Superior temporal gyrus (tissue), 1 donor: ENCODE measurements around the gene NGF.

Experiments
- DNase-seq: peaks from one replicate; pipeline ENCODE4 v3.0.0-alpha.2; 2016; ENCODE audit errors: extremely low spot score

Gene NGF

GRCh38 chr1:115281143-115281542 is 56.9 kb downstream of the NGF start:
- no peak for DNase-seq

GRCh38 chr1:115280064-115280463 is 58.0 kb downstream of the NGF start:
- DNase-seq = no peak

- DNase-seq = no peak
These were observed 59.8 kb downstream of the NGF start for GRCh38 chr1:115278211-115278610.

- no peak for DNase-seq
These were observed 60.8 kb downstream of the NGF start for GRCh38 chr1:115277276-115277675.

- DNase-seq = no peak
These were observed 62.8 kb downstream of the NGF start for GRCh38 chr1:115275216-115275615.

GRCh38 chr1:115274467-115274866 is 63.6 kb downstream of the NGF start:
- DNase-seq = no peak

GRCh38 chr1:115266729-115267421 is 71.2 kb downstream of the NGF start:
- DNase-seq = no peak

GRCh38 chr1:115265099-115265498 is 73.0 kb downstream of the NGF start:
- no peak for DNase-seq

GRCh38 chr1:115262886-115263285 is 75.2 kb downstream of the NGF start:
- no peak for DNase-seq

- DNase-seq = no peak
These were observed 76.6 kb downstream of the NGF start for GRCh38 chr1:115261496-115261895.

- no peak for DNase-seq
These were observed 79.7 kb downstream of the NGF start for GRCh38 chr1:115258302-115258866.

GRCh38 chr1:115257591-115257990 is 80.5 kb downstream of the NGF start:
- DNase-seq = no peak

- DNase-seq = no peak
These were observed 82.9 kb downstream of the NGF start for GRCh38 chr1:115255154-115255553.

- DNase-seq = no peak
These were observed 85.5 kb downstream of the NGF start for GRCh38 chr1:115252585-115252984.

GRCh38 chr1:115251856-115252255 is 86.2 kb downstream of the NGF start:
- DNase-seq = no peak

- DNase-seq = no peak
These were observed 86.7 kb downstream of the NGF start for GRCh38 chr1:115251340-115251748.

GRCh38 chr1:115246526-115246925 is 91.5 kb downstream of the NGF start:
- DNase-seq = no peak

- no peak for DNase-seq
These were observed 92.8 kb downstream of the NGF start for GRCh38 chr1:115245227-115245626.

GRCh38 chr1:115242543-115242942 is 95.5 kb downstream of the NGF start:
- DNase-seq = no peak

GRCh38 chr1:115241309-115241708 is 96.7 kb downstream of the NGF start:
- no peak for DNase-seq

GRCh38 chr1:115240297-115240696 is 97.8 kb downstream of the NGF start:
- no peak for DNase-seq

- DNase-seq = no peak
These were observed 98.6 kb downstream of the NGF start for GRCh38 chr1:115239426-115239825.

- no peak for DNase-seq
These were observed 99.0 kb downstream of the NGF start for GRCh38 chr1:115239148-115239422.
